SK-N-SH (cell line): ENCODE data around the gene METTL9. TPM values are rescaled to one million over a fixed set of nuclear protein-coding genes. Genes with fewer than 3 reads are reported as not detected.

ENCODE experiments used
- CTCF ChIA-PET: fragments of 300-600, 350-600 bp; formaldehyde crosslinking; extraction: SDS; loops from one replicate; lab custom pipeline; 2021; lab: Yijun Ruan, JAX
- POLR2A ChIA-PET: fragments of 350-600 bp; sonication (Branson Sonifier 250); formaldehyde crosslinking; extraction: SDS; loops from one replicate; lab custom pipeline; 2020; ENCODE audit warnings: antibody characterized with exemption, inconsistent platforms; lab: Yijun Ruan, JAX
- DNase-seq: peaks from one replicate; pipeline ENCODE4 v3.0.0; 2012
- H2AFZ ChIP-seq: fragments of 200-600 bp; sonication (generic); 2 replicates; pipeline ENCODE4 v1.8.1; 2016; ENCODE audit warnings: antibody characterized with exemption, mild to moderate bottlenecking, low read depth
- H3F3A ChIP-seq: fragments of 200-600 bp; sonication (generic); replicated peaks from 2 replicates; pipeline ENCODE3; 2016; ENCODE audit warnings: antibody characterized with exemption, mild to moderate bottlenecking; ENCODE audit not compliant: insufficient read depth
- H3K27ac ChIP-seq, 2 experiments: fragments of 200-500 bp in 1 of 2; fragments of 200-600 bp in 1 of 2; sonication (Bioruptor generic) in 1 of 2; sonication (generic), shearing (Covaris generic) in 1 of 2; 2 replicates each; pipeline versions ENCODE4 v1.5.1 to v1.6.1; 2014 to 2016; ENCODE audit warnings: low read depth in 2 of 2, inconsistent platforms in 1 of 2, low read length in 1 of 2, mild to moderate bottlenecking in 1 of 2, mixed read lengths in 1 of 2
- H3K27me3 ChIP-seq: fragments of 200-600 bp; sonication (generic), shearing (Covaris generic); 2 replicates; pipeline ENCODE4 v1.6.1; 2016; ENCODE audit warnings: mixed run types; ENCODE audit not compliant: insufficient read depth
- H3K36me3 ChIP-seq, 2 experiments: fragments of 200-500 bp in 1 of 2; fragments of 200-600 bp in 1 of 2; sonication (Bioruptor generic) in 1 of 2; sonication (generic) in 1 of 2; replicated peaks in 1 of 2; 2 replicates each; pipeline versions ENCODE3 to v1.5.1; 2014 to 2016; ENCODE audit warnings: low read length in 1 of 2, mild to moderate bottlenecking in 1 of 2; ENCODE audit not compliant: insufficient read depth in 2 of 2, control insufficient read depth in 1 of 2
- H3K4me1 ChIP-seq, 2 experiments: fragments of 200-500 bp in 1 of 2; fragments of 200-600 bp in 1 of 2; sonication (Bioruptor generic) in 1 of 2; sonication (generic), shearing (Covaris generic) in 1 of 2; 2 replicates each; pipeline versions ENCODE4 v1.5.1 to v1.6.1; 2014 to 2016; ENCODE audit warnings: low read depth in 1 of 2, low read length in 1 of 2, mixed run types in 1 of 2; ENCODE audit not compliant: insufficient read depth in 2 of 2, control insufficient read depth in 1 of 2
- H3K4me2 ChIP-seq: fragments of 200-600 bp; sonication (generic), shearing (Covaris generic); 2 replicates; pipeline ENCODE4 v1.6.1; 2017; ENCODE audit warnings: mixed run types
- H3K4me3 ChIP-seq, 2 experiments: fragments of 200-500 bp in 1 of 2; fragments of 200-600 bp in 1 of 2; sonication (Bioruptor generic) in 1 of 2; sonication (generic), shearing (Covaris generic) in 1 of 2; 2 replicates each; pipeline versions ENCODE4 v1.5.1 to v1.8.1; 2014 to 2016; ENCODE audit warnings: low read depth in 2 of 2, inconsistent platforms in 1 of 2, low read length in 1 of 2, mild to moderate bottlenecking in 1 of 2, mixed read lengths in 1 of 2, moderate library complexity in 1 of 2
- H3K79me2 ChIP-seq: fragments of 200-600 bp; sonication (generic); 2 replicates; pipeline ENCODE4 v1.8.1; 2017; ENCODE audit warnings: mild to moderate bottlenecking; ENCODE audit not compliant: insufficient read depth
- H3K9ac ChIP-seq: fragments of 200-600 bp; sonication (generic); 2 replicates; pipeline ENCODE4 v1.6.1; 2017; ENCODE audit warnings: mixed run types
- H3K9me2 ChIP-seq: fragments of 200-600 bp; sonication (generic); 2 replicates; pipeline ENCODE4 v1.6.1; 2017; ENCODE audit warnings: mixed run types
- H3K9me3 ChIP-seq: fragments of 200-600 bp; sonication (generic); 2 replicates; pipeline ENCODE4 v1.6.1; 2017; ENCODE audit warnings: mixed run types, mild to moderate bottlenecking, moderate library complexity
- H4K20me1 ChIP-seq: fragments of 200-600 bp; sonication (generic); 2 replicates; pipeline ENCODE4 v1.6.1; 2017; ENCODE audit warnings: mild to moderate bottlenecking, mixed run types; ENCODE audit not compliant: insufficient read depth
- EZH2phosphoT487 ChIP-seq: fragments of 200-600 bp; sonication (generic); IDR thresholded peaks from 2 replicates; pipeline ENCODE4 v1.6.1; 2017; ENCODE audit warnings: low read depth, mixed run types, mild to moderate bottlenecking, antibody characterized with exemption, moderate library complexity, borderline replicate concordance
- FOXJ3 ChIP-seq: sonication (generic); formaldehyde crosslinking; IDR thresholded peaks from 2 replicates; pipeline ENCODE4 v1.5.1; 2020; ENCODE audit warnings: mild to moderate bottlenecking, missing genetic modification reagents
- FOXM1 ChIP-seq: IDR thresholded peaks from 2 replicates; pipeline ENCODE4 v1.4.0; 2012; ENCODE audit warnings: low read depth, mild to moderate bottlenecking
- MXI1 ChIP-seq: IDR thresholded peaks from 2 replicates; pipeline ENCODE4 v1.6.1; 2012; ENCODE audit warnings: mild to moderate bottlenecking, low read depth, low read length, improper control_type of control experiment
- NFIC ChIP-seq: IDR thresholded peaks from 2 replicates; pipeline ENCODE4 v1.4.0; 2012; ENCODE audit warnings: borderline replicate concordance
- RAD21 ChIP-seq: IDR thresholded peaks from 2 replicates; pipeline ENCODE4 v1.6.1; 2012; ENCODE audit warnings: mild to moderate bottlenecking, low read length
- RCOR1 ChIP-seq: fragments of 150-350 bp; IDR thresholded peaks from 2 replicates; pipeline ENCODE4 v1.6.1; 2017; ENCODE audit warnings: antibody characterized with exemption, low read length
- RFX5 ChIP-seq: IDR thresholded peaks from 2 replicates; pipeline ENCODE4 v1.6.1; 2012; ENCODE audit warnings: mild to moderate bottlenecking, improper control_type of control experiment, low read length
- SMC3 ChIP-seq: IDR thresholded peaks from 2 replicates; pipeline ENCODE4 v1.6.1; 2012; ENCODE audit warnings: low read depth, low read length, improper control_type of control experiment
- YY1 ChIP-seq: IDR thresholded peaks from 2 replicates; pipeline ENCODE4 v1.4.0; 2012; ENCODE audit warnings: low read depth, mild to moderate bottlenecking
- WGBS: methylation state at CpG from one replicate; pipeline ENCODE4 v1.1.6; 2017; ENCODE audit warnings: low lambda C conversion rate; 5-methylcytosine and 5-hydroxymethylcytosine counted together
- polyA plus RNA-seq, 3 experiments: library from polyadenylated mRNA; depleted of rRNA; stranded (reverse); fragments of >200 nt; gene quantifications; 2 replicates each; pipeline ENCODE4 v1.2.3, GENCODE V29; 2012
- TF ChIP-seq, protein P1 (sequence below): IDR thresholded peaks from 2 replicates; pipeline ENCODE4 v1.6.1; 2012; ENCODE audit warnings: mild to moderate bottlenecking, low read depth, low read length, moderate library complexity
- TF ChIP-seq, protein P2 (sequence below): fragments of 150-350 bp; IDR thresholded peaks from 2 replicates; pipeline ENCODE4 v1.6.1; 2016; ENCODE audit warnings: mild to moderate bottlenecking, low read depth, low read length
- TF ChIP-seq, protein P3 (sequence below): IDR thresholded peaks from 2 replicates; pipeline ENCODE4; 2012
- TF ChIP-seq, protein P4 (sequence below): fragments of 200-600 bp; sonication (generic); IDR thresholded peaks from 2 replicates; pipeline ENCODE4 v1.6.1; 2017; ENCODE audit warnings: antibody characterized with exemption, mild to moderate bottlenecking, moderate library complexity
- TF ChIP-seq, protein P5 (sequence below): IDR thresholded peaks from 2 replicates; pipeline ENCODE4 v1.4.0; 2012; ENCODE audit warnings: low read depth

METTL9 gene
- polyA plus RNA-seq, 1 of the 3 experiments (the other 2 are of a cell fraction), result 70.7 TPM

DNA sequence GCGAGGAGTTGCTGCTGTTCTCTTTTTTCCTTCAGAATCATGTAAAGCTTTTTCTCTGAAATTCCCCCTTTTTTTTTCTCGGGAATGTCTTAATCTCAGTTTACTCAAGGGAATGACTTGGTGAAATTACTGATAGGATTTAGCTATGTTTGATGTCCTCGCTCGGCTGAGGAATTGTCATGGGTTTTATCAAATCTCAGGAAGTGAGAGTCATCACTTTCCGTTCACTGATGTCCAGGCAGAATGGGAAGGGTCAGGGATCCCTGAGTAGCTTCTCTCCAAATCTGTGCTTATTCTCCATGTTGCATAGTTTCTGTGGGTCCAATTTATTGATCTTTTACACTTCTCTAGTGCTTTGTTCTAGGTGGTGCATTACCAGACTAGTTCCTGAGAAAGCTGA lies 46.7 kb downstream of the METTL9 start (continued):
- TF ChIP-seq, protein P1, sequence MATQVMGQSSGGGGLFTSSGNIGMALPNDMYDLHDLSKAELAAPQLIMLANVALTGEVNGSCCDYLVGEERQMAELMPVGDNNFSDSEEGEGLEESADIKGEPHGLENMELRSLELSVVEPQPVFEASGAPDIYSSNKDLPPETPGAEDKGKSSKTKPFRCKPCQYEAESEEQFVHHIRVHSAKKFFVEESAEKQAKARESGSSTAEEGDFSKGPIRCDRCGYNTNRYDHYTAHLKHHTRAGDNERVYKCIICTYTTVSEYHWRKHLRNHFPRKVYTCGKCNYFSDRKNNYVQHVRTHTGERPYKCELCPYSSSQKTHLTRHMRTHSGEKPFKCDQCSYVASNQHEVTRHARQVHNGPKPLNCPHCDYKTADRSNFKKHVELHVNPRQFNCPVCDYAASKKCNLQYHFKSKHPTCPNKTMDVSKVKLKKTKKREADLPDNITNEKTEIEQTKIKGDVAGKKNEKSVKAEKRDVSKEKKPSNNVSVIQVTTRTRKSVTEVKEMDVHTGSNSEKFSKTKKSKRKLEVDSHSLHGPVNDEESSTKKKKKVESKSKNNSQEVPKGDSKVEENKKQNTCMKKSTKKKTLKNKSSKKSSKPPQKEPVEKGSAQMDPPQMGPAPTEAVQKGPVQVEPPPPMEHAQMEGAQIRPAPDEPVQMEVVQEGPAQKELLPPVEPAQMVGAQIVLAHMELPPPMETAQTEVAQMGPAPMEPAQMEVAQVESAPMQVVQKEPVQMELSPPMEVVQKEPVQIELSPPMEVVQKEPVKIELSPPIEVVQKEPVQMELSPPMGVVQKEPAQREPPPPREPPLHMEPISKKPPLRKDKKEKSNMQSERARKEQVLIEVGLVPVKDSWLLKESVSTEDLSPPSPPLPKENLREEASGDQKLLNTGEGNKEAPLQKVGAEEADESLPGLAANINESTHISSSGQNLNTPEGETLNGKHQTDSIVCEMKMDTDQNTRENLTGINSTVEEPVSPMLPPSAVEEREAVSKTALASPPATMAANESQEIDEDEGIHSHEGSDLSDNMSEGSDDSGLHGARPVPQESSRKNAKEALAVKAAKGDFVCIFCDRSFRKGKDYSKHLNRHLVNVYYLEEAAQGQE, result no peak
- no peak for TF ChIP-seq EZH2phosphoT487

DNA sequence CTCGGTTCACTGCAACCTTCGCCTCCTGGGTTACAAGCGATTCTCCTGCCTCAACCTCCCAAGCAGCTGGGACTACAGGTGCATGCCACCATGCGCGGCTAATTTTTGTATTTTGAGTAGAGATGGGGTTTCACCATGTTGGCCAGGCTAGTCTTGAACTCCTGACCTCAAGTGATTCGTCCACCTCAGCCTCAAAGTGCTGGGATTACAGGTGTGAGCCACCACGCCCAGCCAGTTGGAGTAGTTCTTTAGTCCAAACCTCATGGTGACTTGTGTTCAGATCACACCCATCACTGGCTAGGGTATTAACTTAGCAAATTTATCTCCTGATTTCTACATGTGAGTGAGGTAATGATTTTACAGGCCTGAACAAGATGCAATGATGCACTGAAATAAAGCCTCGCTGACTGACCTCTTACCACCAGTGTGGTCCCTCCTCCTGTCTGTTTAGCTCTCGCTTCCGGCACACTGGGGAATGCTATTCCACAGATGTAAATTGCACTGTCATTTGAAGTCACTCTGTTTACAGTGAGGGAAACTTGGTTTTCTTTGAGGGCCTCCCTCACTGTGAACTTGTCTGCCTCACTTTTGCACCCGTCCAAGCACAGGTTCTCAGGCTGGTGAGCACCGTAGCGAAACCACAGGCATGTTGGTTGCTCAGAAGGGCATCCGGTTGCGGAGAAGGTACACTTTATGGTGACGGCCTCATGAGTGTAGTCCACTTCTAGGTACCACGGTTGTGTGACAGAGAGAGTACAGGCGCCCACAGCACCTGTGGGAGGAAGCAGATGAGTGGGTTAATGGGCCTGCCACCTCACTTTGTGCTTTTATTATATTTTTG lies 47.6 kb downstream of the METTL9 start:
- Histone ChIP-seq H3K9me2 (no peaks in the 10 kb centered on the region), H3K9me3 (no peaks in the 10 kb centered on the region), H3K79me2 (peaks cover 70% of the 10 kb centered on the region), H3K4me2 (no peak overlapping the region), H4K20me1 (no peaks in the 10 kb centered on the region), H3K27ac (no peak overlapping the region), H3K4me1 (peaks cover 0 to 5% of the 10 kb centered on the region in 2 experiments; a peak in 3 of 4 replicates), H3F3A (peaks cover 2% of the 10 kb centered on the region), H3K4me3 (no peak overlapping the region), H3K36me3 (peaks cover 0 to 7% of the 10 kb centered on the region in 2 experiments), H3K9ac (no peak overlapping the region), H3K27me3 (no peaks in the 10 kb centered on the region), H2AFZ (no peak overlapping the region)
- ChIA-PET POLR2A (no interaction called here), CTCF (interaction anchor here (0.9 to 2.2 kb wide), 3 partner anchors 10 to 63 kb away, joined by 3 to 23 read pairs (median 9); no protein-coding TSS in a partner anchor)
- no peak for TF ChIP-seq SMC3
- WGBS, result 95% methylated on average over 18 of the region's 18 CpGs
- DNase-seq, result no peak

DNA sequence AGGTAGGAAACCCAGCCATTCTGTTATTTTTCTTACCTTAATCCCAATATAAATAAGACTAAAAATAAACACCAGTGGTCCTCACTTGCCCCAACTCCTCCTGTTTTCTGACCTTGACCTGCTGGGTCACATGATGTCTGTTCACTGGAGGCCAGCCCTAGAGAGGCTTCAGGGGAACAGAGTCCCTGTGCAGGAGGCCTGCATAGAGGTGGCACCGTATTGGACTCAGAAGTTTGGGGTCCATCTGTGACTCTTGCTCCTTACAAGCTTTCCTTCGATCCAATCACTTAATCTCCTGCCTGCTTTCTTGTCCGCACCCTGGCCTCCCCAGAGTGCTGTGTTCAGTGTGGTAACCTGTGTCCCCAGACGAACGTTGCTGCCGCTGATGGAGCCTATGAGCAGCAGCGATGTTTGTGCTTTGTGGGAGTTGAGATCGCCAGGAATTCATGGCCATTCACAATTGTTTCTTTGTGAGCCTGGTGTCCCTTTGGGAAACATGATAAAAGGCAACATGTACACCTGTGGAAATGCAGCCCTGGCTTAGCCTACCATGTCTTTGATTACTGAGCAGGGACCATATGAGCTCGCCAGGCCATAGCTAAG lies 48.3 kb downstream of the METTL9 start:
- Histone ChIP-seq H3K4me2 (no peak overlapping the region), H3K36me3 (peaks cover 0 to 8% of the 10 kb centered on the region in 2 experiments), H3F3A (peaks cover 6% of the 10 kb centered on the region), H3K4me1 (peaks cover 0 to 5% of the 10 kb centered on the region in 2 experiments; a peak in 3 of 4 replicates), H2AFZ (no peak overlapping the region), H3K27ac (no peak overlapping the region), H4K20me1 (no peaks in the 10 kb centered on the region), H3K9ac (no peak overlapping the region), H3K9me2 (no peaks in the 10 kb centered on the region), H3K27me3 (no peaks in the 10 kb centered on the region), H3K4me3 (no peak overlapping the region), H3K79me2 (peaks cover 67% of the 10 kb centered on the region), H3K9me3 (no peaks in the 10 kb centered on the region)
- DNase-seq, result no peak
- WGBS, result 95% methylated on average over 9 of the region's 9 CpGs
- CTCF ChIA-PET, result interaction anchor here (1.1 to 2.3 kb wide), 2 partner anchors 10 to 61 kb away, joined by 4 to 20 read pairs; no protein-coding TSS in a partner anchor
- POLR2A ChIA-PET, result no interaction called here
- TF ChIP-seq YY1 (no peak), RAD21 (no peak), MXI1 (no peak), FOXM1 (no peak), RFX5 (no peak), RCOR1 (no peak), NFIC (no peak), EZH2phosphoT487 (no peak), FOXJ3 (CRISPR knock-in tag) (no peak)
- TF ChIP-seq, protein P2, sequence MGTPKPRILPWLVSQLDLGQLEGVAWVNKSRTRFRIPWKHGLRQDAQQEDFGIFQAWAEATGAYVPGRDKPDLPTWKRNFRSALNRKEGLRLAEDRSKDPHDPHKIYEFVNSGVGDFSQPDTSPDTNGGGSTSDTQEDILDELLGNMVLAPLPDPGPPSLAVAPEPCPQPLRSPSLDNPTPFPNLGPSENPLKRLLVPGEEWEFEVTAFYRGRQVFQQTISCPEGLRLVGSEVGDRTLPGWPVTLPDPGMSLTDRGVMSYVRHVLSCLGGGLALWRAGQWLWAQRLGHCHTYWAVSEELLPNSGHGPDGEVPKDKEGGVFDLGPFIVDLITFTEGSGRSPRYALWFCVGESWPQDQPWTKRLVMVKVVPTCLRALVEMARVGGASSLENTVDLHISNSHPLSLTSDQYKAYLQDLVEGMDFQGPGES, result no peak
- TF ChIP-seq, protein P3, sequence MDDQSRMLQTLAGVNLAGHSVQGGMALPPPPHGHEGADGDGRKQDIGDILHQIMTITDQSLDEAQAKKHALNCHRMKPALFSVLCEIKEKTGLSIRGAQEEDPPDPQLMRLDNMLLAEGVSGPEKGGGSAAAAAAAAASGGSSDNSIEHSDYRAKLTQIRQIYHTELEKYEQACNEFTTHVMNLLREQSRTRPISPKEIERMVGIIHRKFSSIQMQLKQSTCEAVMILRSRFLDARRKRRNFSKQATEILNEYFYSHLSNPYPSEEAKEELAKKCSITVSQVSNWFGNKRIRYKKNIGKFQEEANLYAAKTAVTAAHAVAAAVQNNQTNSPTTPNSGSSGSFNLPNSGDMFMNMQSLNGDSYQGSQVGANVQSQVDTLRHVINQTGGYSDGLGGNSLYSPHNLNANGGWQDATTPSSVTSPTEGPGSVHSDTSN, result no peak
- TF ChIP-seq, protein P4, sequence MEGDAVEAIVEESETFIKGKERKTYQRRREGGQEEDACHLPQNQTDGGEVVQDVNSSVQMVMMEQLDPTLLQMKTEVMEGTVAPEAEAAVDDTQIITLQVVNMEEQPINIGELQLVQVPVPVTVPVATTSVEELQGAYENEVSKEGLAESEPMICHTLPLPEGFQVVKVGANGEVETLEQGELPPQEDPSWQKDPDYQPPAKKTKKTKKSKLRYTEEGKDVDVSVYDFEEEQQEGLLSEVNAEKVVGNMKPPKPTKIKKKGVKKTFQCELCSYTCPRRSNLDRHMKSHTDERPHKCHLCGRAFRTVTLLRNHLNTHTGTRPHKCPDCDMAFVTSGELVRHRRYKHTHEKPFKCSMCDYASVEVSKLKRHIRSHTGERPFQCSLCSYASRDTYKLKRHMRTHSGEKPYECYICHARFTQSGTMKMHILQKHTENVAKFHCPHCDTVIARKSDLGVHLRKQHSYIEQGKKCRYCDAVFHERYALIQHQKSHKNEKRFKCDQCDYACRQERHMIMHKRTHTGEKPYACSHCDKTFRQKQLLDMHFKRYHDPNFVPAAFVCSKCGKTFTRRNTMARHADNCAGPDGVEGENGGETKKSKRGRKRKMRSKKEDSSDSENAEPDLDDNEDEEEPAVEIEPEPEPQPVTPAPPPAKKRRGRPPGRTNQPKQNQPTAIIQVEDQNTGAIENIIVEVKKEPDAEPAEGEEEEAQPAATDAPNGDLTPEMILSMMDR, result no peak
- TF ChIP-seq, protein P5, sequence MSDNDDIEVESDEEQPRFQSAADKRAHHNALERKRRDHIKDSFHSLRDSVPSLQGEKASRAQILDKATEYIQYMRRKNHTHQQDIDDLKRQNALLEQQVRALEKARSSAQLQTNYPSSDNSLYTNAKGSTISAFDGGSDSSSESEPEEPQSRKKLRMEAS, result no peak
